NOMO-1 treated with DMSO at 0.1 percent for 48 hours (cell line): ENCODE measurements around the gene PCGF3.
"Not testable (repeated sequence)": the region's sequence is repeated elsewhere in the genome, so short reads cannot be mapped to it uniquely, and the experiment has no call there.

Experiments used
- DNase-seq: peaks from one replicate; lab custom pipeline; 2025; ENCODE audit not compliant: unreplicated experiment; lab: John Stamatoyannopoulos, UW

PCGF3 gene

DNA sequence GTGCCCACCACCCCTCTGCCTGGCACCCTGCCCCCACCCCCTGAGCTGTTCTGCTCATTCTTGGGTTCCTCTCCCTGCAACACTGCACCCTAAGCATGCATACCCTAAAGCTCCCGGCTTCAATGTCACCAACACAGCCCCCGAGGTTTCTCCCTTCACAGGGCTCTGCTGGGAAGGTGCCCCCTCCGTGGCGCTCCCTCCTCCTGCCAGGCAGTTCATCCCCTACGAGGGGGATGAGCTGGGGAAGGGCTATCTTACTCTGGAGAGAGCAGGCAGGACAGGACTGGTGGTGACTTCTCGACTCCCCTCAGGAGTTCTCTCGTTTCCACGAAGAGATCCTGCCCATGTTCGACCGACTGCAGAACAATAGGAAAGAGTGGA is 38.1 kb upstream of the PCGF3 start:
- DNase-seq: no peak

GRCh38 chr4:668219-668618 is 37.4 kb upstream of the PCGF3 start:
- DNase-seq: not testable (repeated sequence)

DNA sequence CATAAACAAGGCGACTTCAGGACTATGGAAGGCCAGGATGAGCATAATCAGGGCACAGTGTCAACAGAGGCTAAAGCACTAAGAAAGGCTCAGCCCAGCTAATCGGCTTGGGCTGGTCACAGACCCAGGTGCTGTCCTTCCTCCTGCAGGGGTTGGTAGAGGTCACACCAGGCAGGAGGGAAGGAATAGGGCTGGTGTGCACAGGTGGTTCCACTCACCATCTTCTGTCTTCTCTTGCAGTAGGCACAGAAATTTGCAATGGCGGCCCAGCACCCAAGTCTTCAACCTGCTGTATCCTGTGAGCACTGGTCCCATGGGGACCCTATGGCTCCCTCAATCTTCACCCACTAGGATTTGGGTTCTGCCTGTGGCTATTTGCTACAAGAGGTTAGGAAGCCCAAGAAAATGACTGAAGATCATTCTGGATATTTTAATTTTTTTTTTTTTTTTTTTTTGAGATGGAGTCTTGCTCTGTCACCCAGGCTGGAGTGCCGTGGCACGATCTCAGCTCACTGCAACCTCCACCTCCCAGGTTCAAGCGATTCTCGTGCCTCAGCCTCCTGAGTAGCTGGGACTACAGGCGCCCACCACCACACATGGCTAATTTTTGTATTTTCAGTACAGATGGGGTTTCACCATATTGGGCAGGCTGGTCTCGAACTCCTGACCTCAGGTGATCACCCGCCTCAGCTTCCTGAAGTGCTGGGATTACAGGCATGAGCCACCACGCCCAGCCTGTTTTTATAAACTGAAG is 35.6 kb upstream of the PCGF3 start:
- DNase-seq: not testable (repeated sequence)

- DNase-seq: no peak
Observed at GRCh38 chr4:671769-672168, 33.9 kb upstream of the PCGF3 start.

DNA sequence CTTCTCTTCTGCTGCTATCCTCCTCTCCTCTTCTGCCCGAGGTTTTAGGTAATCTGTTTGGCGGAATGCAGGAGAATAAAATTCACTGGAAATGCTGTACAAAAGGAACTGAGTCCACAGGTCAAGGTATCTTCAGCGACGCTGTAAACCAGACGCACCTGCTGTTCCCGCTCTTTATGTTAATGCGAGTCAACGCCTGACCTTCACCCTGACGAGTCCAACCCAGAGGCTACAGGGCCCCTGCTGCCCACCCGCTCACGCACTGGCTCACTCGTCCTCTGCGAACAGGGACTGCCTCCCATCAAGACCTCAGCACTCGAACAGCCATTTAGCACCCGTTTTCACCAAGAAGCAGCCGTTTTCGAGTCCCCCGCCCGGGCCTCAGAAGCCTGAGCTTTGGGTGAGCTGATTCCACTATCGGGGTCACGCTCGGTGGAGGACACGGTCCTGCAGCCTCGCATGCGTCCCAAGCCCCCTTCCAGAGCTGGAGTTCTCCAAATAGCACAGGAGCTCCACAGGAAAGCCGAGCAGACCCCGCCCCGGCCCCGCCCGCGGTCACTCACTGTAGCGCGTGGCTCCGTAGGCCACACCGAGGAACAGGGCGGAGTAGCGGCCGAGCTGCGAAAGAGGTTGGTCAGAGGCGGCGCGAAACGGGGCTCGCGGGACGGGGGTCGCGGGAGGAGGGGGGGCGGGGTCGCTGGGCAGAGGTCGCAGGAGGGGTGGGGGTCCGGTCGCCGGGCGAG is 32.1 kb upstream of the PCGF3 start:
- peak; percentile 7 for DNase-seq

DNA sequence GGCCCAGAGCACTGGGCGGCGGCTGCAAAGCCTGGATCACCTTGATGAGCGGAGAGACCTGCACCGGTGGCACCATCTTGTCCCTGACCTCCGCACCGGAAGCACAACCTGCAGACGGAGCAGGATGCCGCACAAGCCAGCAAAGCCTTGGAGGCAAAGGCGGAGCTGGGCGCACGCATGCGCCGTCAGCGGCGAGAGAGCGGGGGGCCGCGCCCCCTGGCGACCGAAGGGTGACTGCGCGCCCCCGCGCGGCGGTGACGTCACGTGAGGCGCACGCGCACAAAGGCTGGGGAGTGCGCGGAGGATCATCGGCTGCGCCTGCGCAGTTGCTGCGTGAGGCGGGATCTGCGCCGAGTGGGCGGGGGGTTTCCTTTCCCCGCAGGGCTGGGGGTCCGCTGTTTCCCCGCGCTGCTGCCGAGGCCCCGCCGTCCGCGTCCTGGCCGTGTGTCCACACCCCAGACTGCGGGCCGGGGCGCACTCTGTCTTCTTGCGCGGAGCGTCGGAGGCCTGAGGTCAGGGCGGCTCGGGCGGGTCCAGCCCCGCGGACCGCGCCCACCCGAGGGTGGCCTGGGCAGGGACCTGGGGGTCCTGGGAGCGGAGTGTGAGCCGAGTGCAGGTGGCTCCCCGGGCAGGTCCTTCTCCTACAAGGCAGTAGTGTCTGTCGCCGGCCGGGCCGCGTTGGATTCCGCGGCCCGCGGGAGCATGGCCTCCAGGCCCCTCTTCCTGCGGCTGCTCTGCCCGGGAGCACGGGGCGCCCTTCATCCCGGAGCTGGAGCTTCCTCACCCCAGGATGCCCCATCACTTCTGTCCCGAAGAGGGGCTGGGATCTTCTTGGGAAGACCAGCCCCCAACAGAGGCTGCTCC is 31.2 kb upstream of the PCGF3 start, which contains the start of the genes ATP5ME and MYL5:
Gene ATP5ME (minus strand): TSS at position 105 of the 864 bp plus-strand sequence. CDS start 29 bp downstream, at position 76.
Gene MYL5 (plus strand): TSS at position 371 of the 864 bp plus-strand sequence. CDS start 3,485 bp downstream, outside the sequence.
- DNase-seq: peak; percentile 90

- peak; percentile 16 for DNase-seq
Observed at GRCh38 chr4:675036-675882, 30.4 kb upstream of the PCGF3 start.

- DNase-seq: no peak
Observed at GRCh38 chr4:675980-676870, 29.4 kb upstream of the PCGF3 start.

DNA sequence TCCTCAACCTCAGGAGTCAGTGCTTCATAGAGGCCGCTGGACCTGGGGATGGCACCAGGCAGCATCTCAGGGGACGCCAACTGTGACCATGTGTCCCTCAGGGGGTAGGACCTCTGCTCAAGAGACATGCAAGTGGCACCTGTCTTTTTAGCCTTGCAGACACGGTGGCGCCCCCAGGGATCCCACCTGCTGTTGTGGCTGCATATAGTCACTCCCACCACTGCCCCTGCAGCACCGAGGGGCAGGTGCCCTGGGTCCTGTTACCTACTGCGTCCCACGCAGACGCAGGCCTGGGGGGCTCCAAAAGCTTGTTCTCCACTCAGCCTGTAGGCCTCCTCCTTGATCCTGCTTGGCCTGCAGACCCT is 28.8 kb upstream of the PCGF3 start:
- no peak for DNase-seq

GRCh38 chr4:677431-678293 is 28.0 kb upstream of the PCGF3 start:
- DNase-seq: no peak

DNA sequence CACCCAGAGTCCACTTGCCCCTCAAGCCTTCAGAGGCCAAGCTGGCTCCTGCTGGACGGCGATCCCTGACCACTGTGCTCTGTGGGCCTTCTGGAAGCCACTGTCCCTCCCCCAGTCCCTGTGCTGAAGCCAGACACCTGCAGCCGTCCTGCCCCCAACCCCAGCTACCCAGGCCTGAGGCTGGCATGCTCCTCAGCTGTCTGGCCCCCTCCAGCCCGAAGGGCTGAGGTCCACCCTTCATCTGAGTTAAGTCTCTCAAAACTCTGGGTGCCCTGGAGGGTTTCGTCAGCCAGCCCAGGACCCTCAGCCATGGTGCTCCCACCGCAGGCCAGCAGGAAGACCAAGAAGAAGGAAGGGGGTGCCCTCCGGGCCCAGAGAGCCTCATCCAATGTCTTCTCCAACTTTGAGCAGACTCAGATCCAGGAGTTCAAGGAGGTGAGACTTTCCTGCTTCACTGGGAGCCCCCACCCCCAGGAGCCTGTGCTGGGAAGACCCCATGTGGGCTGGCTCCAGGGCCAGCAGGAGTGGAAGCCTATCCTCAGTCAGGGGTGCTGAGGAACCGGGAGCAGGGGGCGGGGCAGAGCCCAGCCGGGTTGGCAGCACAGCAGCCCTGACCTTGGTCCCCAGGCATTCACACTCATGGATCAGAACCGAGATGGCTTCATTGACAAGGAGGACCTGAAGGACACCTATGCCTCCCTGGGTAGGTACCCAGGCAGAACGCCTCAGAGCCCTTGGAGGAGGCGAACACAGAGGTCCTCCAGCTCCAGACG is 27.1 kb upstream of the PCGF3 start:
- no peak for DNase-seq

DNA sequence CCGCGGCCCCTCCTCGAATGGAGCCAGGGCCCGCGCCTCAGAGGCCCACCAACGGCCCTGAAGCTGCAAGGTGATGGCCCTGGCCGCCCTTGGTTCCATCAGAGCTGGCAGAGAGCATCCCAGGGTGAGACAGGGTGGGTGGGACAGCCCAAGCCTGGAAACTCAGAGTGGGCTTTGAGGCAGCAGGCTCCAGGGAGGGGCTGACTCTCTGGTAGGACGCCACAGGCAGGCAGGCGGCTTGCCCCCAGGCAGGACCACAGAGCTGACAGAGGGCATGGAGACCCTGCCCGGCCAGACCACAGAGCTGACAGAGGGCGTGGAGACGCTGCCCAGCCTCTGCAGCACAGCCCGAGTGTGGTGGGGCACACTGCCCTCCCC is 26.5 kb upstream of the PCGF3 start:
- DNase-seq: no peak

- DNase-seq: no peak
Observed at GRCh38 chr4:679629-680028, 26.0 kb upstream of the PCGF3 start.

GRCh38 chr4:680091-680490 is 25.5 kb upstream of the PCGF3 start:
- no peak for DNase-seq

DNA sequence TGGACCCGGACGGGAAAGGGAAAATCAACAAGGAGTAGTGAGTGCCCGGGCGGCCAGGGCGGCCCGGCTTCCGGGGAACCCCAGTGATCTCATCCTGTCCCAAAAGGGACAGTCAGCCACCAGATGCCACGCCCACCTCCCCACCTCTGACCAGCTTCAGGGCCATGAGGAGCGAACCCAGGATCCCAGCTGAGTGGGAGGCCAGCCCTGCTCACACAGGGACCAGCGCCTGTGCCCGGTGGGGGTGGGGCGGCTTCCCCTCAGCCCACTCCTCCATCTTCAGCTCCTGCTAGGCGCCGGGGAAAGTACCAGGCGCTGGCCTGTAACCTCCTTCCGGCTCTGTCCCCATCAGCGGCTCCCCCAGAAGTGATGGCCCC is 25.1 kb upstream of the PCGF3 start:
- no peak for DNase-seq

DNA sequence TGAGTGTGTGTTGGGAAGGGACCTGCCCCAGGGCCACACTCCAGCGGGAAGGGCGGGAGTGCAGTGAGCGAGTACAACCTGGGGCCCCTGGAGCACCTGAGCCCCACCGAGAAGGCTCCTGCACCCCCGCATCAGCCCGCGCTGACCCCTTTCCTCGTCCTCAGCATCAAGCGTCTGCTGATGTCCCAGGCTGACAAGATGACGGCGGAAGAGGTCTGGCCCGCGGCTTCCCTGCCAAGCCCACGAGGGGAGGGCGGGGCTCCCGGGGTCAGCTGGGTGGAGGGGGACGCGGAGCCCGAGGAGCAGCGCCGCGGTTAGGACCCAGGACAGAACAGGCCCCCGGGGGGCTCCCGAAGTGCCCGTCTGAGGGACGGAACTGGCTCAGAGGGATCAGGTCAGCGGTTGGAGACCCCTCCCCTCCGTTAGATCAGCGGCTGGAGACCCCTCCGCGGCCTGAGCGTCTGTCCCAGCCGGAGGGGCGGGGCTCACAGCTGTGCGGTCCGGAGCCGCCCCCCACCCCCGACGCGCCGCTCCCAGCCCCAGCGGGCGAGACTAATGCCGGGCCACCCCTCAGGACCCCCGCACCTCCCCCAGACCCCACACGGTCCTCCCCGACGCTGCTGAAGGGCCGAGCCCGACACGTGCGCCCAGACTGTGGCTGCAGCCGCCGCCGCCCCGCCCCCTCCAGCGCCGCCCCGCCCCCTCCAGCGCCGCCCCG is 24.5 kb upstream of the PCGF3 start:
- no peak for DNase-seq

DNA sequence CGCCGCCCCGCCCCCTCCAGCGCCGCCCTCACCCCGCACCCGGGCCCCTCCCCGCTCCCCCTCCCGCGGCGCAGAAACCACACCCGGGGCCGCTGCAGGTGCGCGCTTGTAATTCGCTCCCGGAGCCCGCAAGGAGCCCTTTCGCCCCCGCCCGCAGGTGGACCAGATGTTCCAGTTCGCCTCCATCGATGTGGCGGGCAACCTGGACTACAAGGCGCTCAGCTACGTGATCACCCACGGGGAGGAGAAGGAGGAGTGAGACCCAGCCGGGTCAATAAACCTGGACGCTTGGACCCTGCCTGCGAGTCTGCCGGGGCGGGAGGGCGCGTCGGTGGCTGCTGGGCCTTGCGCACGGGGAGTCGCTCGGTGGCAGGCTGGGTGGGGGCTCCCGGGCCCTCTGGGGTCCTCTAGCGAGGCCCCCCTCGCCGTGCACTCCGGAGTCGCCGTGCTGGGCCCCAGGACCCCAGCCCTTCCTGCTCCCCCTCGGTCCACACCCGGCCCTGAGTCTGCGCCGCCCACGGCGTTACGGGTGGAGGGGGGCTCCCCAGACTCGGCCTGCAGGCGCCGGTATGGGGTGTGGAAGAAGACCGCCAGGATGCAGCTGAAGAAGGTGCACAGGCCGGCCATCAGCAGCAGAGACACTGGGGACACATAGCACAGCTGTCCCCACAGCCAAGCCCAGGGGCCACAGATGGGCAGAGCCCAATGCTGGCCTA is 23.7 kb upstream of the PCGF3 start:
- no peak for DNase-seq
